Mesenchymal stem cell (in vitro differentiated cells and primary cell): ENCODE results near the gene CD28. TPM values are rescaled to one million over a fixed set of nuclear protein-coding genes. Genes with fewer than 3 reads are reported as not detected.

Source experiments
- DNase-seq: peaks from one replicate; pipeline ENCODE4 v3.0.0-alpha.2; 2013
- H2AFZ ChIP-seq: one replicate; pipeline ENCODE4 v1.6.1; 2013; ENCODE audit warnings: low read depth, mild to moderate bottlenecking, control low read depth, inconsistent platforms, low read length, moderate library complexity
- H2AK5ac ChIP-seq: 2 replicates; pipeline ENCODE4 v1.6.1; 2013; ENCODE audit warnings: low read length, moderate library complexity, mild to moderate bottlenecking, inconsistent platforms; ENCODE audit not compliant: severe bottlenecking
- H2BK120ac ChIP-seq: one replicate; pipeline ENCODE4 v1.6.1; 2013; ENCODE audit warnings: low read depth, mild to moderate bottlenecking, inconsistent platforms, low read length, moderate library complexity
- H2BK12ac ChIP-seq, 2 experiments: one replicate each; pipeline ENCODE4 v1.6.1; 2013; ENCODE audit warnings: inconsistent platforms in 2 of 2, low read length in 2 of 2, mild to moderate bottlenecking in 2 of 2, moderate library complexity in 2 of 2, control low read depth in 1 of 2
- H2BK15ac ChIP-seq: one replicate; pipeline ENCODE4 v1.6.1; 2013; ENCODE audit warnings: mild to moderate bottlenecking, low read depth, inconsistent platforms; ENCODE audit not compliant: poor library complexity, severe bottlenecking
- H2BK5ac ChIP-seq: 2 replicates; pipeline ENCODE4 v1.6.1; 2013; ENCODE audit warnings: low read depth, mild to moderate bottlenecking, low read length, control low read depth, inconsistent platforms; ENCODE audit not compliant: poor library complexity, severe bottlenecking
- H3K14ac ChIP-seq, 2 experiments: one replicate each; pipeline ENCODE4 v1.6.1; 2013; ENCODE audit warnings: inconsistent platforms in 2 of 2, low read length in 2 of 2, control low read depth in 1 of 2, mild to moderate bottlenecking in 1 of 2, moderate library complexity in 1 of 2
- H3K18ac ChIP-seq, 2 experiments: one replicate each; pipeline ENCODE4 v1.6.1; 2013; ENCODE audit warnings: inconsistent platforms in 2 of 2, low read length in 2 of 2, control low read depth in 1 of 2, low read depth in 1 of 2, mild to moderate bottlenecking in 1 of 2
- H3K23ac ChIP-seq, 2 experiments: one replicate each; pipeline ENCODE4 v1.6.1; 2013; ENCODE audit warnings: inconsistent platforms in 2 of 2, low read length in 2 of 2, mild to moderate bottlenecking in 2 of 2, moderate library complexity in 2 of 2, control low read depth in 1 of 2
- H3K27ac ChIP-seq: 2 replicates; pipeline ENCODE4 v1.5.1; 2013; ENCODE audit warnings: mild to moderate bottlenecking, moderate library complexity, low read length, control low read depth, inconsistent platforms; ENCODE audit not compliant: poor library complexity, severe bottlenecking
- H3K27me3 ChIP-seq, 2 experiments: 2 replicates each; pipeline versions ENCODE4 v1.6.1 to v1.7.0; 2013; ENCODE audit warnings: low read length in 2 of 2, mild to moderate bottlenecking in 2 of 2, moderate library complexity in 2 of 2, control low read depth in 1 of 2, inconsistent platforms in 1 of 2; ENCODE audit not compliant: control insufficient read depth in 1 of 2, insufficient read depth in 1 of 2
- H3K36me3 ChIP-seq, 2 experiments: 2 replicates each; pipeline versions ENCODE4 v1.6.1 to v1.7.0; 2013; ENCODE audit warnings: low read length in 2 of 2, control low read depth in 1 of 2, inconsistent platforms in 1 of 2, low read depth in 1 of 2, mild to moderate bottlenecking in 1 of 2; ENCODE audit not compliant: insufficient read depth in 2 of 2, control insufficient read depth in 1 of 2
- H3K4ac ChIP-seq, 2 experiments: one replicate each; pipeline ENCODE4 v1.6.1; 2013; ENCODE audit warnings: inconsistent platforms in 2 of 2, low read length in 2 of 2, mild to moderate bottlenecking in 2 of 2, moderate library complexity in 2 of 2, control low read depth in 1 of 2, low read depth in 1 of 2
- H3K4me1 ChIP-seq: 2 replicates; pipeline ENCODE4 v1.6.1; 2013; ENCODE audit warnings: low read depth, low read length, control low read depth; ENCODE audit not compliant: control insufficient read depth, insufficient read depth
- H3K4me2 ChIP-seq: 2 replicates; pipeline ENCODE4 v1.6.1; 2013; ENCODE audit warnings: low read length, mild to moderate bottlenecking, inconsistent platforms; ENCODE audit not compliant: poor library complexity, severe bottlenecking
- H3K4me3 ChIP-seq, 2 experiments: 2 replicates each; pipeline versions ENCODE4 v1.5.1 to v1.7.0; 2013; ENCODE audit warnings: low read length in 2 of 2, mild to moderate bottlenecking in 2 of 2, control low read depth in 1 of 2, low read depth in 1 of 2; ENCODE audit not compliant: insufficient read depth in 1 of 2
- H3K79me1 ChIP-seq: replicated peaks from 2 replicates; pipeline ENCODE4 v1.6.1; 2013; ENCODE audit warnings: mild to moderate bottlenecking, control low read depth, low read length, inconsistent platforms; ENCODE audit not compliant: poor library complexity, severe bottlenecking
- H3K9ac ChIP-seq: 2 replicates; pipeline ENCODE4 v1.7.0; 2013; ENCODE audit warnings: mild to moderate bottlenecking, low read length, moderate library complexity
- H3K9me3 ChIP-seq: 2 replicates; pipeline ENCODE4 v1.7.0; 2013; ENCODE audit warnings: mild to moderate bottlenecking, low read length; ENCODE audit not compliant: control insufficient read depth
- H4K8ac ChIP-seq: one replicate; pipeline ENCODE4 v1.6.1; 2013; ENCODE audit warnings: inconsistent platforms, mild to moderate bottlenecking, low read length, moderate library complexity
- H4K91ac ChIP-seq: one replicate; pipeline ENCODE4 v1.6.1; 2013; ENCODE audit warnings: mild to moderate bottlenecking, low read length, inconsistent platforms
- WGBS: methylation state at CpG from one replicate; pipeline ENCODE4 v1.1.7; 2013; ENCODE audit warnings: mixed read lengths; 5-methylcytosine and 5-hydroxymethylcytosine counted together
- polyA plus RNA-seq, 2 experiments: library from polyadenylated mRNA; stranded (reverse); fragments of 200-250 nt; gene quantifications; one replicate each; pipeline ENCODE4 v1.2.3, GENCODE V29; 2013

The CD28 gene
- 0.01 TPM for polyA plus RNA-seq (2013, experiment 1 of 2)
- polyA plus RNA-seq (2013, experiment 2 of 2), result 0.01 TPM

- H2BK12ac ChIP-seq, result no peak within 1 kb of the TSS
- H2BK15ac ChIP-seq, result no peak within 1 kb of the TSS
- H3K4me3 ChIP-seq, result no peak within 1 kb of the TSS
- no peak within 1 kb of the TSS for H3K14ac ChIP-seq
- DNase-seq, result no peak
- H3K23ac ChIP-seq, result no peak within 1 kb of the TSS
- H3K4me1 ChIP-seq, result no peaks in the 10 kb centered on the region
- H4K8ac ChIP-seq, result no peak within 1 kb of the TSS
- H3K9me3 ChIP-seq, result peaks cover 5% of the 10 kb centered on the region
- no peaks in the 10 kb centered on the region for H3K79me1 ChIP-seq
- no peak within 1 kb of the TSS for H4K91ac ChIP-seq
- H3K27ac ChIP-seq, result no peak within 1 kb of the TSS
- H3K18ac ChIP-seq, result no peak within 1 kb of the TSS
- H3K4me2 ChIP-seq, result no peak within 1 kb of the TSS
- no peak within 1 kb of the TSS for H2BK120ac ChIP-seq
- H3K4ac ChIP-seq, result no peak within 1 kb of the TSS
- no peak within 1 kb of the TSS for H3K9ac ChIP-seq
- 92% methylated on average over 4 of the region's 9 CpGs for WGBS
- H3K36me3 ChIP-seq, result no peaks in the 10 kb centered on the region
- no peak within 1 kb of the TSS for H2BK5ac ChIP-seq
- no peaks in the 10 kb centered on the region for H3K27me3 ChIP-seq
- no peak within 1 kb of the TSS for H2AFZ ChIP-seq
- no peak within 1 kb of the TSS for H2AK5ac ChIP-seq
These were observed at the start of gene CD28 for GRCh38 chr2:203706403-203706802. Gene CD28, plus strand, starts transcription at chr2:203706639. Its CDS starts 58 bp downstream, at chr2:203706697.

DNA sequence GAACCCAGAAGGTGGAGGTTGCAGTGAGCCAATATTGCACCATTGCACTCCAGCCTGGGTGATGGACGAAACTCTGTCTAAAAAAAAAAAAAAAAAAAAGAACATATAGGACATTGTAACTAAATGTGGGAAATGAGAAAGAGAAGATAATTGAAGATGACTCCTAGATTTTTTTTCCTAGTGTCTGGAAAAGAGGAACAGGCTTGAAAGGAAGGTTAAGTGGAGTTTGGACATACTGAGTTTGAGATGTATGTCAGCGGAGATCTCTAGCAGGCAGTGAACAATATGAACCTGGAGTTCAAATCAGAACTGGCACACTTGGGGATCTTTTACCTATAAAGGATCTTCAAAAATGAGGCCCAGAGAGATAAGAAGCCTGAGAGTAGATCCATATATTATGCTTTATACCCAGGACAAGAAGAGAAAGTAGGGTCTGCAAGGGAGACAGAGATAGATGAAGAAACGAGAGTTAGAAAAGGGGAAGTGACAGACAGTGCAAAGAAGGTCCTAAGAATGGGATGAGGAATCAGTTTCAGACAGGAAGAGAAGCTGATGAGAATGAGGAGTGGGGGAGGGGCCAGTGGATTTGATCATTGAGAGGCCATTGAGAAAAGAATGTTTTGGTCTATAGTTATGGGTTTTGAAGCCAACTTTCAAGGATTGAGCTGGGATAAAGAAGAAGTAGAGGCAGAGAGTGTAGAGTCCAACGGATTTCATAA, 46.9 kb upstream of the CD28 start:
- Histone ChIP-seq H2BK120ac (no peak overlapping the region), H3K27me3 (no peaks in the 10 kb centered on the region), H3K14ac (no peak overlapping the region), H3K27ac (no peak overlapping the region), H2AFZ (no peak overlapping the region), H3K36me3 (no peaks in the 10 kb centered on the region), H2BK15ac (no peak overlapping the region), H4K91ac (no peak overlapping the region), H2BK12ac (no peak overlapping the region), H3K4ac (no peak overlapping the region), H4K8ac (no peak overlapping the region), H2AK5ac (no peak overlapping the region), H3K18ac (no peak overlapping the region), H3K9ac (no peak overlapping the region), H3K23ac (no peak overlapping the region), H3K79me1 (no peaks in the 10 kb centered on the region), H3K4me3 (no peak overlapping the region), H3K4me2 (no peak overlapping the region), H3K9me3 (no peaks in the 10 kb centered on the region), H3K4me1 (no peaks in the 10 kb centered on the region), H2BK5ac (no peak overlapping the region)
- 75% methylated on average over 3 of the region's 4 CpGs for WGBS
- no peak for DNase-seq

DNA sequence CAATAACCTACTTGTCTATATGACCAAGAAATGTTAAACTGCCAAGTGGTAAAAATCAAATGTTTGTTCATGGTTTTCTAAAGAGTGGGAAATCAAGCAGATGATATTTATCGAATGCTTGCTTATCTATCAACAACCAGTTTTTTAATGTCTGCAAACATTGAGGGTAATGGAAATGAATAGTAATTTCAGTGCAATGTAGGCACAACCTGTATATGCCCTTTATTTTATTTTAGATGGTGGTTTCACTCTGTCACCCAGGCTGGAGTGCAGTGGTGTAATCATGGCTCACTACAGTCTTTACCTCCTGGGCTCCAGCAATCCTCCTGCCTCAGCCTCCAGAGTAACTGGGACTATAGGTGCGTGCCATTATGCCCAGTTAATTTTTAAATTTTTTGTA, 46.0 kb upstream of the CD28 start:
- Histone ChIP-seq H2BK5ac (no peak overlapping the region), H3K4me2 (no peak overlapping the region), H3K4me1 (no peaks in the 10 kb centered on the region), H3K79me1 (no peaks in the 10 kb centered on the region), H3K14ac (no peak overlapping the region), H3K36me3 (no peaks in the 10 kb centered on the region), H3K27ac (no peak overlapping the region), H4K8ac (no peak overlapping the region), H3K4me3 (no peak overlapping the region), H3K18ac (no peak overlapping the region), H2AFZ (no peak overlapping the region), H3K4ac (no peak overlapping the region), H2BK120ac (no peak overlapping the region), H3K9ac (no peak overlapping the region), H4K91ac (no peak overlapping the region), H2AK5ac (no peak overlapping the region), H3K23ac (no peak overlapping the region), H3K9me3 (no peaks in the 10 kb centered on the region), H2BK15ac (no peak overlapping the region), H3K27me3 (no peaks in the 10 kb centered on the region), H2BK12ac (no peak overlapping the region)
- no peak for DNase-seq
- 94% methylated on average over 2 of the region's 2 CpGs for WGBS

GRCh38 chr2:203661279-203661908, 45.0 kb upstream of the CD28 start:
- Histone ChIP-seq H4K8ac (no peak overlapping the region), H2AFZ (no peak overlapping the region), H3K4me3 (no peak overlapping the region), H3K79me1 (no peaks in the 10 kb centered on the region), H3K4me2 (no peak overlapping the region), H3K4me1 (no peaks in the 10 kb centered on the region), H2BK15ac (no peak overlapping the region), H3K23ac (no peak overlapping the region), H3K14ac (no peak overlapping the region), H2BK12ac (no peak overlapping the region), H3K9ac (no peak overlapping the region), H3K4ac (no peak overlapping the region), H2BK120ac (no peak overlapping the region), H3K18ac (no peak overlapping the region), H3K9me3 (no peaks in the 10 kb centered on the region), H2BK5ac (no peak overlapping the region), H3K36me3 (no peaks in the 10 kb centered on the region), H3K27me3 (no peaks in the 10 kb centered on the region), H3K27ac (no peak overlapping the region), H4K91ac (no peak overlapping the region), H2AK5ac (no peak overlapping the region)
- 86% methylated on average over 2 of the region's 3 CpGs for WGBS
- DNase-seq, result no peak
